ENCODE results near the gene GNAS. TPM values are rescaled to one million over a fixed set of nuclear protein-coding genes. Genes with fewer than 3 reads are reported as not detected.

GNAS gene
- total RNA-seq, 1 donor from 2014 or later: 1,218 TPM

DNA sequence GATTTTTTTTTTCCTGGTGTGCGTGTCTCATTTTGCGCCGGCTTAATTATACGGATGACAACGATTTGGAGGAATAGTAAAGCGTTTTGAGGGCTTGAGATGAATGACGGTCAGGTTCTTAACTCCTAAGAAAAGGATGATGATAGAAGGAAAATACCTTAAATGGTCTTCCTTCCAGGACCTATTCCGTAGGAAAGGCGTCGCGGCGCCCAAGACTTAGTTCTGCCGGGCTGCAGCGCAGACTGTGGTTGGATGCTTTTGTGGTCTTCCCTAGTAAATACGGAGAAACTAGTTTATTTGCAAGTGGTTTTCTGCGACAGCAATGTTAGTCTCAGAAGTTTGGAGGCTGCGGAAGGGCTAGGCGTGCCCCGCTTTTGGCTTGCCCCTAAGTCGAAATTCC lies 10.2 kb upstream of the GNAS start:
- Mint-ChIP-seq H3K4me3 (no peak overlapping the region), H3K27me3 (ENCODE audit: low read depth) (peaks cover 99% of the 10 kb centered on the region), H3K36me3 (peaks cover 20% of the 10 kb centered on the region), H3K9me3 (no peaks in the 10 kb centered on the region), H3K27ac (no peak overlapping the region), H3K4me1 (peaks cover 17% of the 10 kb centered on the region)
- DNase-seq (ENCODE audit: low spot score in 2 of 2, unreplicated experiment in 2 of 2): no peak
- TF ChIP-seq, protein P1, sequence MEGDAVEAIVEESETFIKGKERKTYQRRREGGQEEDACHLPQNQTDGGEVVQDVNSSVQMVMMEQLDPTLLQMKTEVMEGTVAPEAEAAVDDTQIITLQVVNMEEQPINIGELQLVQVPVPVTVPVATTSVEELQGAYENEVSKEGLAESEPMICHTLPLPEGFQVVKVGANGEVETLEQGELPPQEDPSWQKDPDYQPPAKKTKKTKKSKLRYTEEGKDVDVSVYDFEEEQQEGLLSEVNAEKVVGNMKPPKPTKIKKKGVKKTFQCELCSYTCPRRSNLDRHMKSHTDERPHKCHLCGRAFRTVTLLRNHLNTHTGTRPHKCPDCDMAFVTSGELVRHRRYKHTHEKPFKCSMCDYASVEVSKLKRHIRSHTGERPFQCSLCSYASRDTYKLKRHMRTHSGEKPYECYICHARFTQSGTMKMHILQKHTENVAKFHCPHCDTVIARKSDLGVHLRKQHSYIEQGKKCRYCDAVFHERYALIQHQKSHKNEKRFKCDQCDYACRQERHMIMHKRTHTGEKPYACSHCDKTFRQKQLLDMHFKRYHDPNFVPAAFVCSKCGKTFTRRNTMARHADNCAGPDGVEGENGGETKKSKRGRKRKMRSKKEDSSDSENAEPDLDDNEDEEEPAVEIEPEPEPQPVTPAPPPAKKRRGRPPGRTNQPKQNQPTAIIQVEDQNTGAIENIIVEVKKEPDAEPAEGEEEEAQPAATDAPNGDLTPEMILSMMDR (IDR thresholded peaks at IDR 0.05; ENCODE audit: unreplicated experiment): no peak

DNA sequence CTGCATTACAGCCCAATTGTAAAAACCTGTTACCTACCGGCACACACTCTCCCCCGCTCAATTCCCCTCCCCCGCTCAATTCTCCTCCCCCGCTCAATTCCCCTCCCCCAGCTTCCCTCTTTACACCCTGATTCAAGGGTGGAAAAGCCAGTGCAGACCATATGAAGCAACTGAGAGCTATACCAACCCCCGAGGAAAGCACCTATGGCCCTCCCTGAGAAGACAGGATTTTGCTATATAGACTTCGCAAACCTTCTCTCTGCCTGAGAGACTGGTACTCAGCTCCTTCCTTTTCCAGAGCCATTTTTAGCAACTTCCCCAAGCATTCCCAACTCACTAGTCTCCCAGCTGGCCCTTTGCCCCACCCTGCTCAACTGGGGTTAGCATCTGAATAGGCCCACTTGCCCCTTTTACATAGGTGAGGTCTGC lies 9.4 kb upstream of the GNAS start:
- no peak for DNase-seq (ENCODE audit: low spot score in 2 of 2, unreplicated experiment in 2 of 2)
- H3K4me3 Mint-ChIP-seq: no peak overlapping the region
- TF ChIP-seq, protein P1 (IDR thresholded peaks at IDR 0.05; ENCODE audit: unreplicated experiment): no peak
- peaks cover 20% of the 10 kb centered on the region for H3K36me3 Mint-ChIP-seq
- no peaks in the 10 kb centered on the region for H3K9me3 Mint-ChIP-seq
- H3K4me1 Mint-ChIP-seq: peaks cover 17% of the 10 kb centered on the region
- H3K27me3 Mint-ChIP-seq (ENCODE audit: low read depth): peaks cover 98% of the 10 kb centered on the region
- no peak overlapping the region for H3K27ac Mint-ChIP-seq

DNA sequence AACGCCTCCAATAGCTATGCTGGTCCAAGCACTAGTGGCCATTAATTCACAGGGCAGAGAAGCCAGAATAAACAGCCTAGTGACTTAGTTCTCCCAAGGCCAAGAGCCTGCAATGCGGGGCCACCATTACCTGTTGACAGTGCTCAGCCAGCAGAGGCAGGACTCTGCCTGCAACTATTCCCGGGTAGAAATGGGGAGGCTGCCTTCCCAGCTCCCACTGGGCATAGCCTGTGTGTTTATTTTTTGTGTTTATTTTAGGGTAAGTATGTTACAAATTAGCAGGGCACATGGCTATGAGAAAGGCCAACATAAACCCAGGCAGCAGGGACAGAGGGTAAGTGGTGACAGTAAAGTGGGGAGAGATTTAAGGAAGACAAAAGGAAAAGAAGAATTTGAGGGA lies 6.8 kb upstream of the GNAS start:
- Mint-ChIP-seq H3K27me3 (ENCODE audit: low read depth) (peaks cover 89% of the 10 kb centered on the region), H3K4me3 (no peak overlapping the region), H3K9me3 (no peaks in the 10 kb centered on the region), H3K36me3 (peaks cover 13% of the 10 kb centered on the region), H3K4me1 (peaks cover 15% of the 10 kb centered on the region), H3K27ac (no peak overlapping the region)
- DNase-seq (ENCODE audit: low spot score in 2 of 2, unreplicated experiment in 2 of 2): no peak
- TF ChIP-seq, protein P1 (IDR thresholded peaks at IDR 0.05; ENCODE audit: unreplicated experiment): no peak

DNA sequence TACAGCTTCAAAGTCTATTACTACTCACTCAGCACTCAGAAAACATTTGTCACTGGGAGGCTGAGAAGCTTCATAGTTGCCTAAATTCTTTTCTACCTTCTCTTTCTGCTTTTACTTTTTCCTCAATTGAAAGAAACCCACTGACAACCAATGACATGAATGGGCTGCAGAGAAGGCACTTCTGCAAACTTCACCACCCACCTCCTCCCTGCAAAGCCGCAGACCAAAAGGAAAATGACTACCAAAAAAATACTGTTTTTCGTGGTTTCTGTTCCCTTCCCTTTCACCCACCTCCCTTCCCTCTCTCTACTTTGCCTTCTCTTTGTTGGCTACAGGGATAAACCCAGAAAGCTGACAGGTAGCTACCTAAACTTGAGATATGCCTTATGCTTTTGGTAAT lies 5.1 kb upstream of the GNAS start:
- no peak for DNase-seq (ENCODE audit: low spot score in 2 of 2, unreplicated experiment in 2 of 2)
- no peak overlapping the region for H3K27ac Mint-ChIP-seq
- H3K4me1 Mint-ChIP-seq: peaks cover 24% of the 10 kb centered on the region
- peaks cover 89% of the 10 kb centered on the region for H3K27me3 Mint-ChIP-seq (ENCODE audit: low read depth)
- H3K9me3 Mint-ChIP-seq: no peaks in the 10 kb centered on the region
- H3K4me3 Mint-ChIP-seq: no peak overlapping the region
- TF ChIP-seq, protein P1 (IDR thresholded peaks at IDR 0.05; ENCODE audit: unreplicated experiment): no peak
- H3K36me3 Mint-ChIP-seq: peaks cover 1% of the 10 kb centered on the region

DNA sequence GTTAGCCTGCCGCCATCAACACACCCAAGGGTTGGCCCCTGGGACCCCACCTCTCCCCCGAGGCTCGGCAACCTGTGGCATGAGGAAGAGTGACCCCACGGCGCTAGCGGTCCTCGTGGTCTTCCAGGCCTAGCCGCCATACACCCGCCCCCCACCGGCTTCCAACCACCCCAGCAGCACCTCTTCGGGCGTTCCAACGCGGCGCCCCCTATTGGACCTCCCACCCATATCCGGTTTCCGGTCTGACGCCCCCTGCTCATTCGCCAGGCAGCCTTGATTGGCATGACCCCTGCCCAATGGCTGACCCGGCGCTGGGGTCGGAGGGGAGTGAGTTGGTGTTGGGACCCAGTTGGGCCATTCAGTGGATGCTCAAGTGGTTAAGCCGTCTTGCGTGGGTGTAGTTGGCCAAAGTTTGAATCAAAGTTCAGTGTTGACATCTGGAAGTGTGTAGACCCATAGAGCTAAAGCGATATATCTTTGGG lies 1.8 kb upstream of the GNAS start, which contains the start of gene GNAS-AS1:
Gene GNAS-AS1, minus strand, starts transcription at position 210 of the 482 bp plus-strand sequence.
- Mint-ChIP-seq H3K9me3 (no peaks in the 10 kb centered on the region), H3K36me3 (no peaks in the 10 kb centered on the region)

More for the DNA sequence above, 1.8 kb upstream of the GNAS start, which contains the start of gene GNAS-AS1:
- TF ChIP-seq, protein P1 (IDR thresholded peaks at IDR 0.05; ENCODE audit: unreplicated experiment): no peak
- Mint-ChIP-seq H3K27me3 (ENCODE audit: low read depth) (peaks cover 86% of the 10 kb centered on the region), H3K4me1 (peaks cover 31% of the 10 kb centered on the region), H3K4me3 (peak within 1 kb of the TSS; percentile 83), H3K27ac (peak within 1 kb of the TSS; percentile 65)
- peak; percentile 85 to 91 for DNase-seq (ENCODE audit: low spot score in 2 of 2, unreplicated experiment in 2 of 2)
